ENCODE measurements around the gene BATF3.

GRCh38 chr1:212716161-212716560 lies 16.5 kb upstream of the BATF3 start:
- TF ChIP-seq CTCF (IDR thresholded peaks at IDR 0.05 in 8 of 11, conservative IDR thresholded peaks at IDR 0.05 in 3 of 11) (no peak), POLR2A (IDR thresholded peaks at IDR 0.05) (no peak), POLR2AphosphoS5 (IDR thresholded peaks at IDR 0.05) (no peak)

Measured in spleen (tissue), 7 donors.